Amniotic stem cell (primary cell): ENCODE data around the gene RAB4B.
"Not testable (repeated sequence)": the region's sequence is repeated elsewhere in the genome, so short reads cannot be mapped to it uniquely, and the experiment has no call there.

Experiments used
- DNase-seq: peaks from one replicate; lab custom pipeline; 2025; lab: John Stamatoyannopoulos, UW

RAB4B gene

DNA sequence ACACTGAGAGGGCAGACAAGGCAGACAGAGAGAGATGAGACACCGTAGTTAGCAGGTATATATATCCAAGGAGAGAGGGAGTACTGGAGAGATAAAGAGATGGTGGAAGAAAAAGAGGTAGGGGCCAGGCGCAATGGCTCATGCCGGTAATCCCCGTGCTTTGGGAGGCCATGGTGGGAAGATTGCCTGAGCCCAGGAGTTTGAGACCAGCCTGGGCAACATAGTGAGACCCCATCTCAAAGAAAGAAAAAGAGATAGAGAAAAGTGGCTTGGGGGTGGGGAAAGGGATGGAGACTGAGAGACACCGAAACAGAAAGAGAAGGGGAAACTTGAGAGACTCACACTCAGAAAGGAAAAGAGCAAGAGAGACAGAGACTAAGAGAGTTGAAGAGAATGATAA, 2.5 kb downstream of the RAB4B start:
- DNase-seq, result no peak

DNA sequence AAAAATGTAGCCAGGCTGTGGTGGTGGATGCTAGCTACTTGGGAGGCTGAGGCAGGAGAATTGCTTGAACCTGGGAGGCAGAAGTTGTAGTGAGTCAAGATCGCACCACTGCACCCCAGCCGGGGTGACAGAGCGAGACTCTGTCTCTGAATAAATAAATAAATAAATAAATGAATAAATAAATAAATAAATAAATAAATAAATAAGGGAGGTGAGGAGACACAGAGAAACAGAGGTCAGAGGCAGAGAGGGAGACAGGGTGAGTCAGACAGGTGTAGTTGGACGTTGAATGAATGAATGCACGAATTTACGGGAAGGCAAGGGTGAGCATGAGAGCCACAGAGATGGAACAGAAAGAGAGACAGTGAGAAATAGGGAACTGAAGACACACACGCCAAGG, 3.1 kb downstream of the RAB4B start:
- no peak for DNase-seq

GRCh38 chr19:40783711-40784110, 5.7 kb downstream of the RAB4B start:
- DNase-seq, result no peak

DNA sequence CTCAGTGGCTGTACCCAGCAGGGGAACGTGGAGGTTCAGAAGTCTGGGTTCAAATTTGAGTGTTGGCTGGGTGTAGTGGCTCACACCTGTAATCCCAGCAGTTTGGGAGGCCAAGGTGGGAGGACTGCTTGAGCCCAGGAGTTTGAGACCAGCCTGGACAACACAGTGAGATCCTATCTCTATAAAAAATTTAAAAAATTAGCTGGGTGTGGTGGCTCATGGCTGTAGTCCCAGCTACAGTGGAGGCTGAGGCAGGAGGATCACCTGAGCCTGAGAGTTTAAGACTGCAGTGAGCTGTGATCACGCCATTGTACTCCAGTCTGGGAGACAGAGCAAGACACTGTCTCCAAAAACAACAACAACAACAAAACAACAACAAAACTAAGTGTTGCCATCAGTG, 6.1 kb downstream of the RAB4B start:
- DNase-seq, result not testable (repeated sequence)

GRCh38 chr19:40785526-40785925, 7.5 kb downstream of the RAB4B start:
- no peak for DNase-seq

DNA sequence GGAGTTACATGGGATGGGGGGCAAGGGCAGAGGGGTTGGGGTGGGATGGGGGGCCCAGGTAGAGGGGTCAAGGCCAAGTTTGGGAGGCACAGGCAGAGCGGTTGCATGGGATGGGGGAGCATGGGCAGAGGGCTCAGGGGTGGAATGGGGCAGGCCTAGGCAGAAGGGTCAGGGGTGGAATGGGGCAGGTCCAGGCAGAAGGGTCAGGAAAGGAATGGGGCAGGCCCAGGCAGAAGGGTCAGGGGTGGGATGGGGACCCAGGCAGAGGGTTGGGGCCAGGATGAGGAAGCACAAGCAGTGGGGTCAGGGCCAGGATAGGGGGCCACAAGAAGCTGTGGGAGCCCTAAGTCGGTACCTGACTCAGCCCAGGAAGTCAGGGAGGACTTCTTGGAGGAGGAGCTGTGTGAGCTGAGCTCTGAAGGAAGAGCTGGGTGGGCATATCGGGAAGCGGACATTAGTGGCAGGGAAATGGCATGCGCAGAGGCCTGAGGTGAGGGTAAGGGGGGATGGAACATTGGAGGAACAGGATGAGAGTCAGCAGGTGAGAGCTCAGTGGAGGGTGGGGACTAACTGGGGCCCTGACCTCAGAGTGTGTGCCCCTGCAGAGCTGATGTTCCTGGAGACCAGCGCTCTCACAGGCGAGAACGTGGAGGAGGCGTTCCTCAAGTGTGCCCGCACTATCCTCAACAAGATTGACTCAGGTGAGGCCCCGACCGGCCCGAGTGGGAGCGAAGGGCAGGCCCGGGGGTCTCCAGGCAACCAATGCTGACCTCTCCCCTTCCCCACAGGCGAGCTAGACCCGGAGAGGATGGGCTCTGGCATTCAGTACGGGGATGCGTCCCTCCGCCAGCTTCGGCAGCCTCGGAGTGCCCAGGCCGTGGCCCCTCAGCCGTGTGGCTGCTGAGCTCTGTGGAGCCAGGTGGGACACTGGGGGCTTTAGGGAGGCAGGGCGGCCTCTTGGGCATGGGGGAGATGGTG, 8.3 kb downstream of the RAB4B start:
- no peak for DNase-seq

- DNase-seq, result no peak
Measured at GRCh38 chr19:40791349-40791748, 13.3 kb downstream of the RAB4B start.

- DNase-seq, result no peak
Measured at GRCh38 chr19:40791996-40792395, 13.9 kb downstream of the RAB4B start.

DNA sequence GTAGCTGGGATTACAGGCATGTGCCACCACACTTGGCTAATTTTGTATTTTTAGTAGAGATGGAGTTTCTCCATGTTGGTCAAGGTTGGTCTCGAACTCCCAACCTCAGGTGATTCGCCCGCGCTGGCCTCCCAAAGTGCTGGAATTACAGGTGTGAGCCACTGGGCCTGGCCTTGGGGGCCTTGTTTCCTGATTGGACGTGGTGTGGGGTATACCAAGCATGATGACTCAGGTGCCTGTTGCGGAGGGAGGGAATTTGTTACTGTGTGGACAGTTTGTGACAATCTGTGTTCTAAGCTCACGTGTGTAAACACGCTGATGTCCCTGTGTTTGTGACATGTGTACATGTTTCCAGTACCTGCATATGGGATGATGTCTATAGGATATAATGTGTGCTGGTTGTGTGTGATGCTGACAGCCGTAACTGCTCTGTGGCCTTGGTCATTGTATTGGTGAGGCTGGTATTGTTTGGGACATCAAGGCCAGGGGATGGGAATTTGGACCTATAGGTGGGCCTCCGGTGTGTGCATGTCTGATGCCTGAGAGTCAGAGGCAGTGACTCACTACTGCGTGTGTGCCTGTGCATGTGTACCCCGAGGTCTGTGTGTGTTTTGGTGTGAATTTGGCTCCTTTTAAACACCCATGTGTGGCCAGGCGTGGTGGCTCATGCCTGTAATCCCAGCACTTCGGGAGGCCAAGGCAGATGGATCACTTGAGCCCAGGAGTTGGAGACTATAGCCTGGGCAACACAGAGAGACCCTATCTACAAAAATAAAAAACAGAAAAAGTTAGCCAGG, 19.3 kb downstream of the RAB4B start:
- no peak for DNase-seq

DNA sequence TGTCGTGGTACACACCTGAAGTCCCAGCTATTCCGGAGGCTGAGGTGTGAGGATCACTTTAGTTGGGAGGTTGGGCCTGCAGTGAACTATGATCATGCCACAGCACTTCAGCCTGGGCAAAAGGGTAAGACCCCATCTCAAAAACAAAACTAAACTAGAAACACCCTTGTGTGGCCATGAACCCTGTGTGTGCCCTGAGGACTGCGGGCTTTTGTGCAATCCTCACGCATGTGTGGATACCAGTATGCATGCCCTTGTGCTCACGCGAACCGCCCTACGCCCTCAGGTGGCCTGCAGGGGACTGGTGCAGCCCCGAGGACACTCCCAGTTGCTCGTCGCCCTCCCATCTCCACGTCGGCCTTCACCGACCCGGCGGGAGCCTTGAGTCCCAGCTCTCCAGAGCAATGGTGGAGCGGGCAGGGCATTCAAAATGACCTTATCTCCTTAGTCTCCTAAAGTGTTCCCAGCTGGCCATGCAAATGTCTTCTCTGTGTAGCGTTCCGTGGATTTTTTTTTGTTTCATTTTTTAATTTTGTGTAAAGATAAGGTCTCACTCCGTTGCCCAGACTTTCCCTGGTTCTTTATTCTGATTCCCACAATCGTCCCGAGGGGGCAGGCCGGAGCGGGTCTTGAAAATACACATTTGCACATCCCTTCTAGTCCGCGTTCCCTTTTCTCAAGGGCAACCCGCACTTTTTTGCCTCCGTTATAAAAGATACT, 20.1 kb downstream of the RAB4B start:
- no peak for DNase-seq

DNA sequence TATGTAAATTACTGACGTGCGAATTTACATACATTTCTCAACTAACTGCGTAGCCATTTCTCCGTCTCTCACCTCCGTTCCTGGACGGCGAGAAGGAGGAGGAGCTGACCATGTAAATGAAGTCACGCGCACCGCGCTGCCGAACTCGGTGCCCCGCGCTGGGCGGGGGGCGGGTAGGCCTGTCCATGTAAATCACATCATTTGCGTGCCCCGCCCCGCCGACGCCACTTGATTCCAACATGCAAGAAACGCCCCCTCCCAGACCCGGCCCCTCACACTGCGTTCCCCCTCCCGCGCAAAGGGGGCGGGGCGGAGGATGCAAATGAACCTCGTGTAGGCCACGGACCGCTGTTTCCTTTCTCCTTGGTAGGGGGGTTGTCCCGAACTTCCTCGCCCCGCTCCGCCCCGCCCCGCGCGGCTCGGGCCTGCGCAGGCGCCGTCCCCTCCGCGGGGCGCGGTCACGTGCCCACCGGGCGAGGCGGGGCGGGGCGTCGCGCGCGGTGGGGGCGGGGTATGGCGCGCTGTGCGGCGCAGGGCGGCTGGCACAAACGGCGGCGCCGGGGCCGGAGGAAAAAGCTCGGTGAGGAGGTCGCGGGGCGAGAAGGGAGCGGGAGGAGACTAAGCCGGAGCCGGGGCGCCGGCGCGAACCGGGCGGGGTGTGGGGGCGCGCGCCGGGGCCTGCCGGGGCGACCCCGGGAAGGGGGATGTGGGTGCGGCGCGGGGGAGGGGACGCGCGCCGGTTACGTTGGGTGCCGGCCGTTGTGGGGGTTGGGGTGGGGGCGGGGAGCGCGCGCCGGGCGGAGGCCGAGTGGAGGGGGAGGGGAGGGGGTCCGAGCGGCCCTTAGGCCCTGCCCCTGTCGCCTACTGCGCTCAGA, 20.9 kb downstream of the RAB4B start, which contains the start of gene EGLN2:
TSS of gene EGLN2 (plus strand) at position 509 of the 875 bp plus-strand sequence. CDS start 1,382 bp downstream, outside the sequence.
- peak; percentile 99 for DNase-seq

GRCh38 chr19:40799558-40800338, 21.7 kb downstream of the RAB4B start:
- peak; percentile 18 for DNase-seq

DNA sequence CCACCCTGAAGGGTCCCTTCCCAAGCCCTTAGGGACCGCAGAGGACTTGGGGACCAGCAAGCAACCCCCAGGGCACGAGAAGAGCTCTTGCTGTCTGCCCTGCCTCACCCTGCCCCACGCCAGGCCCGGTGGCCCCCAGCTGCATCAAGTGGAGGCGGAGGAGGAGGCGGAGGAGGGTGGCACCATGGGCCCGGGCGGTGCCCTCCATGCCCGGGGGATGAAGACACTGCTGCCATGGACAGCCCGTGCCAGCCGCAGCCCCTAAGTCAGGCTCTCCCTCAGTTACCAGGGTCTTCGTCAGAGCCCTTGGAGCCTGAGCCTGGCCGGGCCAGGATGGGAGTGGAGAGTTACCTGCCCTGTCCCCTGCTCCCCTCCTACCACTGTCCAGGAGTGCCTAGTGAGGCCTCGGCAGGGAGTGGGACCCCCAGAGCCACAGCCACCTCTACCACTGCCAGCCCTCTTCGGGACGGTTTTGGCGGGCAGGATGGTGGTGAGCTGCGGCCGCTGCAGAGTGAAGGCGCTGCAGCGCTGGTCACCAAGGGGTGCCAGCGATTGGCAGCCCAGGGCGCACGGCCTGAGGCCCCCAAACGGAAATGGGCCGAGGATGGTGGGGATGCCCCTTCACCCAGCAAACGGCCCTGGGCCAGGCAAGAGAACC, 22.4 kb downstream of the RAB4B start:
- DNase-seq, result no peak

DNA sequence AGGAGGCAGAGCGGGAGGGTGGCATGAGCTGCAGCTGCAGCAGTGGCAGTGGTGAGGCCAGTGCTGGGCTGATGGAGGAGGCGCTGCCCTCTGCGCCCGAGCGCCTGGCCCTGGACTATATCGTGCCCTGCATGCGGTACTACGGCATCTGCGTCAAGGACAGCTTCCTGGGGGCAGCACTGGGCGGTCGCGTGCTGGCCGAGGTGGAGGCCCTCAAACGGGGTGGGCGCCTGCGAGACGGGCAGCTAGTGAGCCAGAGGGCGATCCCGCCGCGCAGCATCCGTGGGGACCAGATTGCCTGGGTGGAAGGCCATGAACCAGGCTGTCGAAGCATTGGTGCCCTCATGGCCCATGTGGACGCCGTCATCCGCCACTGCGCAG, 22.9 kb downstream of the RAB4B start:
- no peak for DNase-seq

GRCh38 chr19:40801426-40802299, 23.6 kb downstream of the RAB4B start:
- no peak for DNase-seq

DNA sequence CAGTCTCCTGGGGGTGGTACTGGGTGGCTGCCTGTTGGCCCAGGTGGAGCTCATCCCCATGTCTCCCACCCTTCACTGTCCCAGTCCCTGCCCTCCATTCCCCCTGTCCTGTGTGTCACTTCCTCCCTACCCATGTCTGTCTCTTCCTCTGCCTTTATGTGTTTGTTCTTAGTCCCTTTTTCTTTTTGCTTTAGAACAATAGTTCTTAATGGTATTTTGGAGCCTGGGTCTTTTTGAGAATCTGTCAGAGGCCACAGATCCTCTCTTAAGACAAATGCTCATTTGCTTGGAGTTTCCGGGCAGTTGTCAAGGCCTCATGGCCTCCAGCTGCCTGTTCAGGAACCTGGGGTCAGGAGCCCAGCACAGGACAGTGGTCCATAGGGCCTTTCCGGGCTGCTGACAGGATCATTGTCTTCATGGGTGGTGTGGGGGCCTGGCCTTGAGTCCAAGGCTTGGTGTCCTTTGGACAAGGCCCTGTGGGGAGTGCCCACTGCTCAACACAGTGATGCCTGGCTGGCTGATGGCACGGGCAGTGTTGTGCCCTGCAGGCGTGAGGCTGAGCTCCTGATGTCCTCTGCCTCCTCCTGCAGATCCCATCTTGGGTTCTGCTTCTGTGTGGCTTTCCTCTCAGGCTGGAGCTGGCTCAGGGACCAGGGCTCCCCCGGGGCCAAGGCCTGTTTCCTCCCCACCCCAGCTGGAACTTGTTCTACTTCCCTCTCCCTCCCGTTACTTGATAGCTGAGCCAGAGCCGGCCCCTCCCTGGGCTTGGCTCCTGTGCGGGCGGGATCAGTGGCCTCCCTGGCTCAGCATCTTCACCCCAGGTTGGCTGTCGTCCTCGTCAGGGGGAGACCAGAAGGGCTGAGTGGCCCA, 24.5 kb downstream of the RAB4B start:
- no peak for DNase-seq

DNA sequence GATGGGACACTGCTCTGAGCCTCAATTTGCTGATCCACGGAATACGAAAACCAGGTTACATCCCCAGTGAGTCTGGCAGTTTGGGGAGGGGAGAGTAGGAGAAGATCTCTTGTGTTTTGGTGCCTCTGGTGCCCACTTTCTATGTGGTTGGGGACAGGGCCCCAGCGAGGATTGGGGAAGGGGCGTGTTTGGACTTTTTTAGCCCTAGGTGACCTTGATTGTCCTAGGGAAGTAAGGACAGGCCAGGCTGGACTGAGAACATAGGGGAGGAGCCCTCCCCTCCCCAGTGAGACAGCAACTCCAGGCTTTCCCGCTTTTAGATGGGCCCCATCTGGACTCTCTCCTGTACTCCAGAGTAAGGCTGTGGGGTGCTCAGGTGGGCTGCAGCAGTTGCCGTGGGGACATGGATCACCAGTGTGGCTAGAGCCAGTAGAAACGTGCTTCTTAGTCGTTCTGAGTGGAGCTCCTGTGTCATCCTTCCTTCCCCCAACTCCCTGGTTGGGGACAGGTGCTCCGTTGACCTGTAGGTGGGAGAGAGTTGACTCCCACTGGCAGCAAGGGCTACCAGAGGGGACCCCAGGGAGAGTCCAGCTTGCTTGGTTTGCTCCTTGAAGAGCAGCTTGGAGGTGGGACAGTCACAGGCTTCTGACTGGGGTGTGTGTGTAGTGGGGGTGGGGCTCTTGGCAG, 25.3 kb downstream of the RAB4B start:
- DNase-seq, result no peak
